Stimulated activated CD4-positive, alpha-beta T cell treated with anti-CD3 and anti-CD28 coated beads, Interleukin-15, amount 100 ng/mL, for 1 hour (primary cell): ENCODE data around the gene INPP5F.

Source experiments
- DNase-seq, 2 donors: peaks; one replicate each; pipeline ENCODE4 v3.0.0-alpha.2; 2020; ENCODE audit warnings: low read depth in 1 of 2, low spot score in 1 of 2

INPP5F gene, protein sequence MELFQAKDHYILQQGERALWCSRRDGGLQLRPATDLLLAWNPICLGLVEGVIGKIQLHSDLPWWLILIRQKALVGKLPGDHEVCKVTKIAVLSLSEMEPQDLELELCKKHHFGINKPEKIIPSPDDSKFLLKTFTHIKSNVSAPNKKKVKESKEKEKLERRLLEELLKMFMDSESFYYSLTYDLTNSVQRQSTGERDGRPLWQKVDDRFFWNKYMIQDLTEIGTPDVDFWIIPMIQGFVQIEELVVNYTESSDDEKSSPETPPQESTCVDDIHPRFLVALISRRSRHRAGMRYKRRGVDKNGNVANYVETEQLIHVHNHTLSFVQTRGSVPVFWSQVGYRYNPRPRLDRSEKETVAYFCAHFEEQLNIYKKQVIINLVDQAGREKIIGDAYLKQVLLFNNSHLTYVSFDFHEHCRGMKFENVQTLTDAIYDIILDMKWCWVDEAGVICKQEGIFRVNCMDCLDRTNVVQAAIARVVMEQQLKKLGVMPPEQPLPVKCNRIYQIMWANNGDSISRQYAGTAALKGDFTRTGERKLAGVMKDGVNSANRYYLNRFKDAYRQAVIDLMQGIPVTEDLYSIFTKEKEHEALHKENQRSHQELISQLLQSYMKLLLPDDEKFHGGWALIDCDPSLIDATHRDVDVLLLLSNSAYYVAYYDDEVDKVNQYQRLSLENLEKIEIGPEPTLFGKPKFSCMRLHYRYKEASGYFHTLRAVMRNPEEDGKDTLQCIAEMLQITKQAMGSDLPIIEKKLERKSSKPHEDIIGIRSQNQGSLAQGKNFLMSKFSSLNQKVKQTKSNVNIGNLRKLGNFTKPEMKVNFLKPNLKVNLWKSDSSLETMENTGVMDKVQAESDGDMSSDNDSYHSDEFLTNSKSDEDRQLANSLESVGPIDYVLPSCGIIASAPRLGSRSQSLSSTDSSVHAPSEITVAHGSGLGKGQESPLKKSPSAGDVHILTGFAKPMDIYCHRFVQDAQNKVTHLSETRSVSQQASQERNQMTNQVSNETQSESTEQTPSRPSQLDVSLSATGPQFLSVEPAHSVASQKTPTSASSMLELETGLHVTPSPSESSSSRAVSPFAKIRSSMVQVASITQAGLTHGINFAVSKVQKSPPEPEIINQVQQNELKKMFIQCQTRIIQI

GRCh38 chr10:119725828-119726675, at the start of gene INPP5F:
TSS of gene INPP5F (plus strand) at chr10:119726050. CDS start at chr10:119726263, 213 bp downstream.
- peak; percentile 98 to 100 for DNase-seq

DNA sequence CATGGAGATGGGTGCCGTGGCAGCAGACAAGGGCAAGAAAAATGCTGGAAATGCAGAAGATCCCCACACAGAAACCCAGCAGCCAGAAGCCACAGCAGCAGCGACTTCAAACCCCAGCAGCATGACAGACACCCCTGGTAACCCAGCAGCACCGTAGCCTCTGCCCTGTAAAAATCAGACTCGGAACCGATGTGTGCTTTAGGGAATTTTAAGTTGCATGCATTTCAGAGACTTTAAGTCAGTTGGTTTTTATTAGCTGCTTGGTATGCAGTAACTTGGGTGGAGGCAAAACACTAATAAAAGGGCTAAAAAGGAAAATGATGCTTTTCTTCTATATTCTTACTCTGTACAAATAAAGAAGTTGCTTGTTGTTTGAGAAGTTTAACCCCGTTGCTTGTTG, 48.7 kb upstream of the INPP5F start:
- DNase-seq, result no peak

- DNase-seq, result no peak
These were observed 47.7 kb upstream of the INPP5F start for GRCh38 chr10:119677904-119678755.

DNA sequence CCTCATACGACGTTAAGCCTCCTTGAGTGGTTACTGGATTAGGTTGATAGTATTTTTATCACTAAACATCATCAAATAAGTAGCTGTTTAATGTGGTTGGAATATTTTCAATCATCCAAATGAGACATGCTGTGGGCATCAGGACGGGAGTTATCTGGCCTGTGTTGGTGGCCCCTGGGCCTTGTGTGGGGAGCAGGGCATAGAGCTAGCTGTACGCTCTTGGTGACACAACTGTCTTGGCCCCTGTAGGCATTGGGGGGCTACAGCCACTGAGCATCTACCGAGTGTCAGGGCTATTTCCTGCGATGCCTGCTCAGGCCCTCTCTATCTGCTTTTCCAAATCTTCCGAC, 46.4 kb upstream of the INPP5F start:
- no peak for DNase-seq

- no peak for DNase-seq
These were observed 45.8 kb upstream of the INPP5F start for GRCh38 chr10:119680050-119680449.

DNA sequence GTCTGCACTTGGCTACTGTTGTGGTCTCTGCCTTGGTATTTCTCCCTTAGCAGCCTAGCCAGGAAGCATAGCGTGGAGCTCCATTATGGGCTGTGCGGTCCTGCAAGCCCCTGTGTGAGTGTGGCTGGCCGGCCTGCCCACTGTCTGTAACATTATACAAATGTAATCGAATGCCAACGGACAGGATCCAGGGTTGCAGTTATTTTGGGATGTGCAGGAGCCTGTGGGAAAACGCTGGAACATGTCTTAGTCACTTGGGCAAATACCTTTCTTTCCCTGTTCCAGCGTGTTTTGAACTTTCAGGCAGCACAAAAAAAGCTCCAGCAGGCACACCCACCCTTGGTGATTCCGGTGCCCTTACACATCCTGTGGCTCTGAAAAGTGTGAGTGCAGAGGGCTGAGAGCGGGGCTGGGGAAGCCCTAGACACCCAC, 45.2 kb upstream of the INPP5F start:
- no peak for DNase-seq

DNA sequence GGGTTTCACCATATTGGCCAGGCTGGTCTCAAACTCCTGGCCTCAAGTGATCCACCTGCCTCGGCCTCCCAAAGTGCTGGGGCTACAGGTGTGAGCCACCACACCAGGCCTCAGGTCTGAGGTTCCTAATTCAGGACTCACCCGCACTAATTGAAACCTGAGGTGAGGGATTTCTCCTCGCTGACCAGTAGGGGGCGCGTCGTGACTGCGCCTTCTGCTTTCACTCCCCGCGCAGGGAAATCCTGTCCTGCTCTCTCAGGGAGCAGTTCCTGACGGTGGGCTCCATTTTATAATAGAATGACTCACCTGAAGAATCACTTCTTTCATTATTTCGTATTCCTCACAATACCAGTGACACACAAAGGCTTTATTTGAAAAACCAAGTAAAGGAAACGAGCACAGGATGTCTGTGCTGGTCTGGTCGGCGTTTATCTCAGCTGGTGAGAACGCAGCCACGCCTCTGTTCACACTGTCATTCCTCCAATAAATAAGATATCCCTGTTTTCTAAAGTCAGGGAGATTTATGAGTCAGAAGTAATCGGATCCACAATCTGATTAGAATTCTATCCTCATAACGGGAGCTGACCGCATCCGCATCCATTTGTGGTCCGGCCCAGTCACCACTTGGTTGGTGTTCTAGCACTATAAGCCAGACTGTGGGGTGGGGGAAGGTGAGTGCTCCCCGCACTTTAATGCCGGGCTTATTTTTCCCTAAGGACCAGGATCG, 39.2 kb upstream of the INPP5F start:
- peak; percentile 68 to 82 for DNase-seq

DNA sequence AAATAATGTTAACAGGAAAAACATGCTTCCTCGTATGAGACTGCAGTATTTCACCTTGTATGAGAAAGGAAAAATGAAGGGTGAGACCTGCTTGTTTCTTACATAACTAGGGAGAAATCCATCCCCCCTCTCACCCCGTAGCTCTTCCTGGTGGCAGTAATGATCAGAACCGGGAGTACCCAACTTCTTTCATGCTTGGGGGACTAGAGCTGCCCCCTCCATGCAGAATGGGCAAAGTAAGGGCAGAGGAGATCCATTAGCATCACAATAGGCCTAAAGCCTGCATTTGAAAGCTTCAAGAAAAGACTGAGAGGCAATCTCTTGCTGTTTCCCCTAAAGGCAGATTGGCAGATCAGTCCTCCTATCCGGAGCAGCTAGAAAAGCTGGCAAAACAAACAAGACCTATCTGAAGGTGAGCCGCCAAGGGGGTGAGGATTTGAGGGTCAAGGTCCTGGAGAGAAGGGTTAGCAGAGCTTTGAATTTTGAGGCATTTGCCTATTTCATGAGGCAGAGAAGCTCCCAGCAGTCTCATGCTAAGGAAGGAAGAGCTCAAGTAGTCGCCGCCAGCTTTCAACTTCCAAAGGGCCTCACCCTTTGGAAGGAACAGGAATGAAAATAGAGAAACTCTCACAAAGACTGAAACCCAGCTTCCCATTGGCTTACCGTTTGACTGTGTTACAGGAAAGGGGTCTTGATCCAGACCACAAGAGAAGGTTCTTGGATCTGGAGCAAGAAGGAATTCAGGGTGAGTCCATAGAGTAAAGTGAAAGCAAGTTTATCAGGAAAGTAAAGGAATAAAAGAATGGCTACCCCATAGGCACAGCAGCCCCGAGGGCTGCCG, 38.4 kb upstream of the INPP5F start:
- no peak for DNase-seq

- no peak for DNase-seq
These were observed 37.8 kb upstream of the INPP5F start for GRCh38 chr10:119688033-119688508.

DNA sequence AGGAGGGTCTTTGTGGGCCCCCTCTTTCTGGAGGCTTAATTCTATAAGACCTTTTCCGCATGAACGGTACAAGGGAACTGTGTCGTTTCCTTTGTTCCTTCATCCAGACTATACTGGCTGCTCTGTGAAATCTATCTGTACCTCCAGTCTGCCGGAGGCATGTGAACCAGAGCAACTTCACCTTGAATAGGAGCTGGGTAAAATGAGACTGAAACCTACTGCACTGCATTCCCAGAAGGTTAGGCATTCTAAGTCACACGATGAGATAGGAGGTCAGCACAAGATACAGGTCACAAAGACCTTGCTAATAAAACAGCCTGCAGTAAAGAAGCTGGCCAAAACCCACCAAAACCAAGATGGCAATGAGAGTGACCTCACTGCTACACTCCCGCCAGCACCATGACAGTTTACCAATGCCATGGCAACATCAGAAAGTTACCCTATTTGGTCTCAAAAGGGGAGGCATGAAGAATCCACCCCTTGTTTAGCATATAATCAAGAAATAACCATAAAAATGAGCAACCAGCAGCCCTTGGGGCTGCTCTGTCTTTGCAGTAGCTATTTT, 36.8 kb upstream of the INPP5F start:
- DNase-seq, result no peak

- DNase-seq, result no peak
These were observed 34.1 kb upstream of the INPP5F start for GRCh38 chr10:119691726-119692125.

- no peak for DNase-seq
These were observed 32.4 kb upstream of the INPP5F start for GRCh38 chr10:119693262-119693957.

DNA sequence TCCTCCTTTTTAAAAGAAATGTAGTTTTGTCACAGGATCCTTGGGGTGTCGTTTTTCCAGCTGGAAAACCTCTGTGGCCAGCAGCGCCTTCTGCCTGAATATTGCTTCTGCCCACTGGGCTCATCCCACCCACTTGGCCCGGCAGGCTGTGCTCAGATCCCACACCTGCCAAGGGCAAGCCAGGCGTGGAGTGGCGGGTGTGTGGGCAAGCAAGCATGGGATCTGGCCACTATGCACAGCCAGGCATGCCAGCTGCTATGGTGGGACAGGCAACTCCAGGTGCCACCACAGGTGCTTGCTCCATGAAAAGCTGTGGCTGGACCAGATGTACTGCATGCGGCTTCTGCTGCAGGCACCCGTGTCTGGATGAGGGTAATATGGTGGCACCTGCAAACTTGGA, 31.2 kb upstream of the INPP5F start:
- DNase-seq, result no peak

DNA sequence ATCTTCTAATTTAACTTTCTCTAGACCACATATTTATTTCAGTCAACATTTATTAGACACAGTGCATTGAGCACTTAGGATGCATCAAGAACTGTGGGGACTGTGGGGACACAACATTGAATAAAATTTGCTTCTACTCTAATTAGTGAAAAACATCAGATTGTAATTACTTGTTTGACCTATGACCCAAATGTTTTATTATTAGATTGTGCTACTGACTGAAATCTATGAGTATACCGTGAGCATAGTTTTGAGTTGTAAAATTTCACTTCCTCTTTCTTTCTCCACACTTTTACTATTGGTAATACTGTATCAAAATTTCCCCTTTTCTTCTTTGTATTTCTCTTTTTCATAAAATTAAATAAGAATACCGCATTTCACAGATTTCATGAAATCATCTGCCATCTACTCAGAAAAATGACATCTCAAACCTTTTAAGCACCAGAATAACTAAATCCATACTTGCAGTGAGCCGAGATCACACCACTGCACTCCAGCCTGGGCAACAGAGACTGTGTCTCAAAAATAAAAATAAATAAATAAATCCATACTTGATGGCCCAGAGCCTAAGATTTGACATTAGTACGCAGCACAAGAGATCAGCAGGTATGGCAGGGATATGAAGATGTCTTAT, 25.4 kb upstream of the INPP5F start:
- no peak for DNase-seq

DNA sequence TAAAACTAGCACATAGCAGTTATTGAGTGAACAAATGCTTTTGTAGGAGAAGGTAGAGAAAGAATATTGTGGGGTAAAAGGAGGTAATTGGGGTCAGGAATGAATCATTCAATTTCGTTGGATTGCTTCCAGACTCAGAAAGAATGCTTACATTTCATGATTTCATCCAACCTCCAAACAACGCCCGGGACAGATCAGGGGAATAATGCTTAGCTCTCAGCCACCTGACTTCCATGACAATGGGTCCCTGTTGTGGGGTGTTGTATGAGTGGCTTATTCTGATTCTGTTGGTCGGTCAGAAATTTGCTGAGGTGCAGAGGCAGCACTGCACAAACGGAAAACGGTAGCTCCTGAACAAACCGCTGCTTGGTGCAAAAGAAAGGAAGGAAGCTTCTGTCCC, 24.0 kb upstream of the INPP5F start:
- DNase-seq, result no peak

- no peak for DNase-seq
These were observed 23.3 kb upstream of the INPP5F start for GRCh38 chr10:119702583-119702982.
